Gastrocnemius medialis (tissue), 4 donors: ENCODE measurements around the gene ARL15. TPM values are rescaled to one million over a fixed set of nuclear protein-coding genes. Genes with fewer than 3 reads are reported as not detected.

Experiments
- ATAC-seq, 2 donors: fragments of 150-250 bp; one replicate each; pipeline ENCODE4 v1.9.1; 2016
- DNase-seq, 2 donors: peaks; one replicate each; pipeline ENCODE4 v3.0.0-alpha.2; 2019
- H3K27ac ChIP-seq, 4 donors: fragments of 200-600 bp; sonication (generic); 1 replicate in 1 of 4; 2 replicates in 3 of 4; pipeline ENCODE4 v1.5.1; 2016 to 2018; ENCODE audit warnings: mild to moderate bottlenecking in 2 of 4, moderate library complexity in 1 of 4
- H3K27me3 ChIP-seq, 3 donors: fragments of 200-600 bp; sonication (generic) in 2 of 3; 1 replicate in 1 of 3; 2 replicates in 2 of 3; pipeline versions ENCODE4 v1.5.1 to v1.6.0; 2016 to 2019; ENCODE audit warnings: mild to moderate bottlenecking in 1 of 3, moderate library complexity in 1 of 3
- H3K36me3 ChIP-seq, 2 donors: fragments of 200-600 bp; sonication (generic) in 1 of 2; one replicate each; pipeline ENCODE4 v1.5.1; 2017 to 2018
- H3K4me1 ChIP-seq, 2 donors: fragments of 200-600 bp; sonication (generic) in 1 of 2; one replicate each; pipeline ENCODE4 v1.5.1; 2016 to 2017; ENCODE audit warnings: mild to moderate bottlenecking in 2 of 2
- H3K4me3 ChIP-seq, 4 donors: fragments of 200-600 bp; sonication (generic) in 3 of 4; 1 replicate in 1 of 4; 2 replicates in 3 of 4; pipeline ENCODE4 v1.5.1; 2016 to 2019; ENCODE audit warnings: mild to moderate bottlenecking in 2 of 4
- H3K9me3 ChIP-seq, 3 donors: fragments of 200-600 bp; sonication (generic) in 2 of 3; 1 replicate in 1 of 3; 2 replicates in 2 of 3; pipeline ENCODE4 v1.5.1; 2016 to 2019
- CTCF ChIP-seq, 5 experiments: fragments of 450-650 bp in 3 of 5; fragments of 200-600 bp in 2 of 5; sonication (generic) in 2 of 5; IDR thresholded peaks in 4 of 5; conservative IDR thresholded peaks in 1 of 5; 1 replicate in 4 of 5; 2 replicates in 1 of 5; pipeline ENCODE4 v1.5.1; 2016 to 2019; ENCODE audit warnings: antibody characterized with exemption in 5 of 5, mild to moderate bottlenecking in 3 of 5, moderate library complexity in 3 of 5
- POLR2A ChIP-seq, 2 donors: fragments of 450-650 bp; IDR thresholded peaks; one replicate each; pipeline ENCODE4 v1.6.1; 2017; ENCODE audit warnings: antibody characterized with exemption in 2 of 2, mild to moderate bottlenecking in 2 of 2, moderate library complexity in 2 of 2
- in situ Hi-C, 4 donors: fragments of 200-750 bp; cut with MboI; loops; one replicate each; pipeline versions ENCODE4 v1.15.0 to v1.8.0; 2017; ENCODE audit warnings: low sequenced_read_pairs in 4 of 4
- intact Hi-C: fragments of 100-400 bp; cut with DNase I; formaldehyde crosslinking; loops from one replicate; pipeline ENCODE4 v1.15.1; 2023; ENCODE audit warnings: low total_unique reads
- total RNA-seq, 4 donors: library from RNA; depleted of rRNA; stranded (reverse); fragments of >200 nt; gene quantifications; one replicate each; pipeline versions ENCODE4 v1.1.0 to v1.2.3, GENCODE V29; 2016

Gene ARL15
- total RNA-seq, 4 donors from 2014 or later = 1.7 to 5.5 (median 3.2) TPM

GRCh38 chr5:54093861-54094260, 216.5 kb downstream of the ARL15 start:
- H3K4me3 ChIP-seq = no peak overlapping the region
- no peaks in the 10 kb centered on the region for H3K4me1 ChIP-seq
- no peak overlapping the region for H3K27ac ChIP-seq
- TF ChIP-seq POLR2A (IDR thresholded peaks at IDR 0.05) (no peak), CTCF (IDR thresholded peaks at IDR 0.05 in 4 of 5, conservative IDR thresholded peaks at IDR 0.05 in 1 of 5) (no peak)
- no peaks in the 10 kb centered on the region for H3K9me3 ChIP-seq
- ATAC-seq = no peak
- no peak for DNase-seq
- in situ Hi-C loops (no loop called here), intact Hi-C loops (no loop called here)
- H3K27me3 ChIP-seq = no peaks in the 10 kb centered on the region
- H3K36me3 ChIP-seq = no peaks in the 10 kb centered on the region

GRCh38 chr5:54093081-54093492, 217.3 kb downstream of the ARL15 start:
- no peak for ATAC-seq
- H3K9me3 ChIP-seq = no peaks in the 10 kb centered on the region
- no peak for TF ChIP-seq CTCF (IDR thresholded peaks at IDR 0.05 in 4 of 5, conservative IDR thresholded peaks at IDR 0.05 in 1 of 5)
- no peak for TF ChIP-seq POLR2A (IDR thresholded peaks at IDR 0.05)
- no peak for DNase-seq
- H3K27me3 ChIP-seq = no peaks in the 10 kb centered on the region
- no peaks in the 10 kb centered on the region for H3K4me1 ChIP-seq
- H3K27ac ChIP-seq = no peak overlapping the region
- intact Hi-C loops (no loop called here), in situ Hi-C loops (no loop called here)
- no peak overlapping the region for H3K4me3 ChIP-seq
- no peaks in the 10 kb centered on the region for H3K36me3 ChIP-seq

- TF ChIP-seq CTCF (IDR thresholded peaks at IDR 0.05 in 4 of 5, conservative IDR thresholded peaks at IDR 0.05 in 1 of 5) (no peak), POLR2A (IDR thresholded peaks at IDR 0.05) (no peak)
- no peak overlapping the region for H3K27ac ChIP-seq
- no peaks in the 10 kb centered on the region for H3K27me3 ChIP-seq
- intact Hi-C loops = no loop called here
- no peaks in the 10 kb centered on the region for H3K4me1 ChIP-seq
- no peaks in the 10 kb centered on the region for H3K9me3 ChIP-seq
- no peak overlapping the region for H3K4me3 ChIP-seq
- H3K36me3 ChIP-seq = no peaks in the 10 kb centered on the region
- in situ Hi-C loops = no loop called here
- ATAC-seq (no peak), DNase-seq (no peak)
Measured at GRCh38 chr5:54091307-54092130, 218.9 kb downstream of the ARL15 start.

GRCh38 chr5:54090495-54091120, 219.8 kb downstream of the ARL15 start:
- no peaks in the 10 kb centered on the region for H3K27me3 ChIP-seq
- TF ChIP-seq CTCF (IDR thresholded peaks at IDR 0.05 in 4 of 5, conservative IDR thresholded peaks at IDR 0.05 in 1 of 5) (no peak), POLR2A (IDR thresholded peaks at IDR 0.05) (no peak)
- no peak overlapping the region for H3K27ac ChIP-seq
- no peaks in the 10 kb centered on the region for H3K36me3 ChIP-seq
- no peaks in the 10 kb centered on the region for H3K4me1 ChIP-seq
- no peak overlapping the region for H3K4me3 ChIP-seq
- in situ Hi-C loops (no loop called here), intact Hi-C loops (no loop called here)
- DNase-seq (no peak), ATAC-seq (no peak)
- no peaks in the 10 kb centered on the region for H3K9me3 ChIP-seq
